K562 (cell line): ENCODE data around the gene CHRNB1. TPM values are rescaled to one million over a fixed set of nuclear protein-coding genes. Genes with fewer than 3 reads are reported as not detected.

ENCODE experiments used
- E2F3 ChIP-seq: fragments of 250-450 bp; sonication (Bioruptor Pico); IDR thresholded peaks from 2 replicates; pipeline ENCODE4 v1.4.0; 2020; ENCODE audit warnings: mild to moderate bottlenecking
- HMGN3 ChIP-seq: IDR thresholded peaks from 2 replicates; pipeline ENCODE4 v1.6.1; 2011; ENCODE audit warnings: borderline replicate concordance, low read depth, mild to moderate bottlenecking, mixed read lengths, low read length; ENCODE audit not compliant: insufficient read length; ENCODE audit errors: extremely low read depth
- MTA3 ChIP-seq: fragments of 450-650 bp; formaldehyde crosslinking; IDR thresholded peaks from 2 replicates; pipeline ENCODE4 v1.6.1; 2017; ENCODE audit warnings: mild to moderate bottlenecking, borderline replicate concordance
- MXI1 ChIP-seq: IDR thresholded peaks from 2 replicates; pipeline ENCODE4 v1.6.1; 2011; ENCODE audit warnings: low read depth, mild to moderate bottlenecking, improper control_type of control experiment, low read length
- RB1 ChIP-seq: fragments of 450-650 bp; IDR thresholded peaks from 2 replicates; pipeline ENCODE4 v1.6.1; 2017; ENCODE audit warnings: low read depth, mild to moderate bottlenecking
- SIN3A ChIP-seq, 2 experiments: fragments of 150-350 bp in 1 of 2; IDR thresholded peaks; 2 replicates each; pipeline ENCODE4 v1.6.1; 2011 to 2016; ENCODE audit warnings: borderline replicate concordance in 2 of 2, low read depth in 2 of 2, low read length in 2 of 2, mild to moderate bottlenecking in 2 of 2, moderate library complexity in 2 of 2; ENCODE audit not compliant: control insufficient read depth in 1 of 2
- SMARCA5 ChIP-seq: fragments of 450-650 bp; IDR thresholded peaks from 2 replicates; pipeline ENCODE4 v1.6.1; 2016
- TAL1 ChIP-seq: fragments of 450-650 bp; IDR thresholded peaks from 2 replicates; pipeline ENCODE4 v1.6.1; 2016; ENCODE audit warnings: mild to moderate bottlenecking
- ZFPM2 ChIP-seq: fragments of 250-450 bp; sonication (Bioruptor Pico); IDR thresholded peaks from 2 replicates; pipeline ENCODE4 v1.5.1; 2022; ENCODE audit warnings: mild to moderate bottlenecking
- polyA plus RNA-seq, 8 experiments: library from polyadenylated mRNA; depleted of rRNA in 4 of 8; stranded (reverse) in 5 of 8; unstranded in 3 of 8; fragments of >200 nt; fragmentation: Nextera tagmentation in 2 of 8; fragmentation: Illumina TruSeq in 1 of 8; extraction: Ambion mirVana in 2 of 8; extraction: Trizol in 1 of 8; gene quantifications; 2 replicates each; pipeline versions ENCODE4 v1.2.1 to v1.2.3, GENCODE V29; 2011 to 2014; ENCODE audit warnings: inconsistent platforms in 1 of 8, missing spikeins in 1 of 8
- total RNA-seq, 7 experiments: library from RNA; depleted of rRNA in 6 of 7; stranded (reverse); fragments of >200 nt in 6 of 7; fragmentation: Illumina TruSeq in 2 of 7; extraction: Trizol in 2 of 7; gene quantifications; 2 replicates each; pipeline versions ENCODE4 v1.2.1 to v1.2.3, GENCODE V29; 2011 to 2021; ENCODE audit warnings: low replicate concordance in 1 of 7
- TF ChIP-seq, protein P1 (sequence below), 2 experiments: fragments of 450-650 bp in 1 of 2; sonication (generic) in 1 of 2; formaldehyde crosslinking in 1 of 2; IDR thresholded peaks; 2 replicates each; pipeline versions ENCODE4 v1.7.1 to v1.9.0; 2016 to 2022; ENCODE audit warnings: inconsistent platforms in 1 of 2, mild to moderate bottlenecking in 1 of 2, missing genetic modification reagents in 1 of 2
- TF ChIP-seq, protein P2 (sequence below): sonication (generic); formaldehyde crosslinking; IDR thresholded peaks from 2 replicates; pipeline ENCODE4 v1.8.0; 2022; ENCODE audit warnings: missing genetic modification reagents, mild to moderate bottlenecking, moderate library complexity, borderline replicate concordance
- TF ChIP-seq, protein P3 (sequence below): sonication (generic); formaldehyde crosslinking; IDR thresholded peaks from 2 replicates; pipeline ENCODE4 v1.8.0; 2022; ENCODE audit warnings: mild to moderate bottlenecking, missing genetic modification reagents
- TF ChIP-seq, protein P4 (sequence below): IDR thresholded peaks from 2 replicates; pipeline ENCODE4 v1.6.1; 2012; ENCODE audit warnings: low read depth, low read length, improper control_type of control experiment, borderline replicate concordance

CHRNB1 gene
- total and polyA plus RNA-seq, 9 of the 15 experiments (the other 6 are each of a cell fraction or from before 2014, with no cell fraction given), result 4.7 to 12.3 (median 6.8) TPM

DNA sequence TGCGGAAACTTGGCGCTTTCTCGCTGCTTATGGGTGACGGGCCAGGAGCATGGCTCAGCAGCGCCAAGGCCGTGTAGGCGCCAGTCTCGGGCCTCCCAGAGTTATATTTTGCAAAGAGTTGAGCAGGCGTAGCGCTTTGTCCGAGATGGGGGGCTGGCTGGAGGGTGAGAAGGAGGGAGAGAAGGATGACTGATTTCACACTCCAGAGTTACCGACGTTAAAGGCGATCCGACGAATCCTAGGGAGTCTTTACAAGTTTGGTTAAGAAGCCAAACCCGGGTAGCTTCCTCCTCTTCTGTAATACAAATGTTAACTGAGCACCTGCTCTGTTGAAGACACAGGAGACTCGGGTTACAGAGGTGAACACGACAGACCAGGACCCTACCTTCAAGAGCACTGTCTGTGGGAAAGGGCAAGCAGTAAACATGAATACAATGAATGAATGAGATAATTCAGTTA, 40.1 kb downstream of the CHRNB1 start (continued):
- TF ChIP-seq, protein P1, sequence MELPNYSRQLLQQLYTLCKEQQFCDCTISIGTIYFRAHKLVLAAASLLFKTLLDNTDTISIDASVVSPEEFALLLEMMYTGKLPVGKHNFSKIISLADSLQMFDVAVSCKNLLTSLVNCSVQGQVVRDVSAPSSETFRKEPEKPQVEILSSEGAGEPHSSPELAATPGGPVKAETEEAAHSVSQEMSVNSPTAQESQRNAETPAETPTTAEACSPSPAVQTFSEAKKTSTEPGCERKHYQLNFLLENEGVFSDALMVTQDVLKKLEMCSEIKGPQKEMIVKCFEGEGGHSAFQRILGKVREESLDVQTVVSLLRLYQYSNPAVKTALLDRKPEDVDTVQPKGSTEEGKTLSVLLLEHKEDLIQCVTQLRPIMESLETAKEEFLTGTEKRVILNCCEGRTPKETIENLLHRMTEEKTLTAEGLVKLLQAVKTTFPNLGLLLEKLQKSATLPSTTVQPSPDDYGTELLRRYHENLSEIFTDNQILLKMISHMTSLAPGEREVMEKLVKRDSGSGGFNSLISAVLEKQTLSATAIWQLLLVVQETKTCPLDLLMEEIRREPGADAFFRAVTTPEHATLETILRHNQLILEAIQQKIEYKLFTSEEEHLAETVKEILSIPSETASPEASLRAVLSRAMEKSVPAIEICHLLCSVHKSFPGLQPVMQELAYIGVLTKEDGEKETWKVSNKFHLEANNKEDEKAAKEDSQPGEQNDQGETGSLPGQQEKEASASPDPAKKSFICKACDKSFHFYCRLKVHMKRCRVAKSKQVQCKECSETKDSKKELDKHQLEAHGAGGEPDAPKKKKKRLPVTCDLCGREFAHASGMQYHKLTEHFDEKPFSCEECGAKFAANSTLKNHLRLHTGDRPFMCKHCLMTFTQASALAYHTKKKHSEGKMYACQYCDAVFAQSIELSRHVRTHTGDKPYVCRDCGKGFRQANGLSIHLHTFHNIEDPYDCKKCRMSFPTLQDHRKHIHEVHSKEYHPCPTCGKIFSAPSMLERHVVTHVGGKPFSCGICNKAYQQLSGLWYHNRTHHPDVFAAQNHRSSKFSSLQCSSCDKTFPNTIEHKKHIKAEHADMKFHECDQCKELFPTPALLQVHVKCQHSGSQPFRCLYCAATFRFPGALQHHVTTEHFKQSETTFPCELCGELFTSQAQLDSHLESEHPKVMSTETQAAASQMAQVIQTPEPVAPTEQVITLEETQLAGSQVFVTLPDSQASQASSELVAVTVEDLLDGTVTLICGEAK (IDR thresholded peaks at IDR 0.05), result 0 out of 2 replicates have a peak, but pooled peaks have one; percentile 21
- TF ChIP-seq, protein P1 (CRISPR knock-in tag; IDR thresholded peaks at IDR 0.05), result no peak
- TF ChIP-seq, protein P2, sequence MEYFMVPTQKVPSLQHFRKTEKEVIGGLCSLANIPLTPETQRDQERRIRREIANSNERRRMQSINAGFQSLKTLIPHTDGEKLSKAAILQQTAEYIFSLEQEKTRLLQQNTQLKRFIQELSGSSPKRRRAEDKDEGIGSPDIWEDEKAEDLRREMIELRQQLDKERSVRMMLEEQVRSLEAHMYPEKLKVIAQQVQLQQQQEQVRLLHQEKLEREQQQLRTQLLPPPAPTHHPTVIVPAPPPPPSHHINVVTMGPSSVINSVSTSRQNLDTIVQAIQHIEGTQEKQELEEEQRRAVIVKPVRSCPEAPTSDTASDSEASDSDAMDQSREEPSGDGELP (CRISPR knock-in tag), result peak; percentile 18; the same call in 1 of the 2 replicates
- TF ChIP-seq SMARCA5 (no peak), TAL1 (no peak), MTA3 (0 out of 2 replicates have a peak, but pooled peaks have one; percentile 14), SIN3A (IDR thresholded peaks at IDR 0.05; ENCODE audit: borderline replicate concordance in 2 of 2, control insufficient read depth in 1 of 2, low read depth in 2 of 2, low read length in 2 of 2) (no peak; a peak in 2 of 4 replicates), HMGN3 (peak; percentile 2), RB1 (peak; percentile 59; the same call in 1 of the 2 replicates), ZFPM2 (CRISPR knock-in tag) (no peak), E2F3 (CRISPR knock-in tag) (peak; percentile 33; the same call in 1 of the 2 replicates), MXI1 (0 out of 2 replicates have a peak, but pooled peaks have one; percentile 37)
- TF ChIP-seq, protein P3, sequence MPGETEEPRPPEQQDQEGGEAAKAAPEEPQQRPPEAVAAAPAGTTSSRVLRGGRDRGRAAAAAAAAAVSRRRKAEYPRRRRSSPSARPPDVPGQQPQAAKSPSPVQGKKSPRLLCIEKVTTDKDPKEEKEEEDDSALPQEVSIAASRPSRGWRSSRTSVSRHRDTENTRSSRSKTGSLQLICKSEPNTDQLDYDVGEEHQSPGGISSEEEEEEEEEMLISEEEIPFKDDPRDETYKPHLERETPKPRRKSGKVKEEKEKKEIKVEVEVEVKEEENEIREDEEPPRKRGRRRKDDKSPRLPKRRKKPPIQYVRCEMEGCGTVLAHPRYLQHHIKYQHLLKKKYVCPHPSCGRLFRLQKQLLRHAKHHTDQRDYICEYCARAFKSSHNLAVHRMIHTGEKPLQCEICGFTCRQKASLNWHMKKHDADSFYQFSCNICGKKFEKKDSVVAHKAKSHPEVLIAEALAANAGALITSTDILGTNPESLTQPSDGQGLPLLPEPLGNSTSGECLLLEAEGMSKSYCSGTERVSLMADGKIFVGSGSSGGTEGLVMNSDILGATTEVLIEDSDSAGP, result no peak
- TF ChIP-seq, protein P4, sequence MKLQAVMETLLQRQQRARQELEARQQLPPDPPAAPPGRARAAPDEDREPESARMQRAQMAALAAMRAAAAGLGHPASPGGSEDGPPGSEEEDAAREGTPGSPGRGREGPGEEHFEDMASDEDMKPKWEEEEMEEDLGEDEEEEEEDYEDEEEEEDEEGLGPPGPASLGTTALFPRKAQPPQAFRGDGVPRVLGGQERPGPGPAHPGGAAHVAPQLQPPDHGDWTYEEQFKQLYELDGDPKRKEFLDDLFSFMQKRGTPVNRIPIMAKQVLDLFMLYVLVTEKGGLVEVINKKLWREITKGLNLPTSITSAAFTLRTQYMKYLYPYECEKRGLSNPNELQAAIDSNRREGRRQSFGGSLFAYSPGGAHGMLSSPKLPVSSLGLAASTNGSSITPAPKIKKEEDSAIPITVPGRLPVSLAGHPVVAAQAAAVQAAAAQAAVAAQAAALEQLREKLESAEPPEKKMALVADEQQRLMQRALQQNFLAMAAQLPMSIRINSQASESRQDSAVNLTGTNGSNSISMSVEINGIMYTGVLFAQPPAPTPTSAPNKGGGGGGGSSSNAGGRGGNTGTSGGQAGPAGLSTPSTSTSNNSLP, result no peak
